Retinal pigment epithelial cell (primary cell): Measurements from ENCODE around the gene GORASP1.

ENCODE experiments used
- DNase-seq: peaks from one replicate; pipeline ENCODE4 v3.0.0-alpha.2; 2010; ENCODE audit warnings: low read depth
- H3K4me3 ChIP-seq: 2 replicates; pipeline ENCODE4 v1.5.1; 2011; ENCODE audit warnings: mild to moderate bottlenecking, low read length, control low read depth, moderate library complexity
- TF ChIP-seq, protein P1 (sequence below): conservative IDR thresholded peaks from 2 replicates; pipeline ENCODE4 v1.5.1; 2011; ENCODE audit warnings: low read depth, low read length, control low read depth, inconsistent platforms

Gene GORASP1

DNA sequence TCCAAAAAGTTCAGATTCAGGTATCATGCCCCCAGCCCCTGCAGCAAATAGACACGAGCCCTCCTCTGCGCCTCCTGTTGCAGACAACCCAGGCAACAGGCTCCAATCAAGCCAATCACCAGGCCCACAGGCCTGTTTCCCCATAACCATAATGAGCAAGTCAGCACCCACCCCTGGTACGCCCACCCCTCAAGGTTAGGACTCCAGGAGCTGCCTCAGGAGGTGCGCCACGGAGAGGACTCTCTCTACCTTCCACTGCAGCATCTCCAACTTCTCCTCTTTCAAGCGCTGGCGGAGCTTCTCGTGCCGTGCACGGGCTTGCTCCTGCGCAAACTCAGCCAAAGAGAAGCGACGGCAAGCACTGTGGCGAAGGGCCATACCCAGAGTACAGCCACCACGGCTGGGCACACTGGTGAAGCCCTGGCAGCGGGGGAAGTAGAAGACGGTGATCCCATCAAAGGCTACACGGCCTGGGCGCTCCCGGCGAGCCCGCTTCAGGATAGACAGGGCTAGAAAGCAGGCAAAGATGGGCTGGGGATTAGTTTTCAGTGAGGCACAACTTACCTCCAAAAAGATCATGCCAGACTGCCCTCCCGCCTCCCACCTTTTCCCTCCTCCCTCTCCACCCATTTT lies 37.4 kb upstream of the GORASP1 start:
- DNase-seq, result no peak
- H3K4me3 ChIP-seq, result no peak overlapping the region
- TF ChIP-seq, protein P1, sequence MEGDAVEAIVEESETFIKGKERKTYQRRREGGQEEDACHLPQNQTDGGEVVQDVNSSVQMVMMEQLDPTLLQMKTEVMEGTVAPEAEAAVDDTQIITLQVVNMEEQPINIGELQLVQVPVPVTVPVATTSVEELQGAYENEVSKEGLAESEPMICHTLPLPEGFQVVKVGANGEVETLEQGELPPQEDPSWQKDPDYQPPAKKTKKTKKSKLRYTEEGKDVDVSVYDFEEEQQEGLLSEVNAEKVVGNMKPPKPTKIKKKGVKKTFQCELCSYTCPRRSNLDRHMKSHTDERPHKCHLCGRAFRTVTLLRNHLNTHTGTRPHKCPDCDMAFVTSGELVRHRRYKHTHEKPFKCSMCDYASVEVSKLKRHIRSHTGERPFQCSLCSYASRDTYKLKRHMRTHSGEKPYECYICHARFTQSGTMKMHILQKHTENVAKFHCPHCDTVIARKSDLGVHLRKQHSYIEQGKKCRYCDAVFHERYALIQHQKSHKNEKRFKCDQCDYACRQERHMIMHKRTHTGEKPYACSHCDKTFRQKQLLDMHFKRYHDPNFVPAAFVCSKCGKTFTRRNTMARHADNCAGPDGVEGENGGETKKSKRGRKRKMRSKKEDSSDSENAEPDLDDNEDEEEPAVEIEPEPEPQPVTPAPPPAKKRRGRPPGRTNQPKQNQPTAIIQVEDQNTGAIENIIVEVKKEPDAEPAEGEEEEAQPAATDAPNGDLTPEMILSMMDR, result no peak

DNA sequence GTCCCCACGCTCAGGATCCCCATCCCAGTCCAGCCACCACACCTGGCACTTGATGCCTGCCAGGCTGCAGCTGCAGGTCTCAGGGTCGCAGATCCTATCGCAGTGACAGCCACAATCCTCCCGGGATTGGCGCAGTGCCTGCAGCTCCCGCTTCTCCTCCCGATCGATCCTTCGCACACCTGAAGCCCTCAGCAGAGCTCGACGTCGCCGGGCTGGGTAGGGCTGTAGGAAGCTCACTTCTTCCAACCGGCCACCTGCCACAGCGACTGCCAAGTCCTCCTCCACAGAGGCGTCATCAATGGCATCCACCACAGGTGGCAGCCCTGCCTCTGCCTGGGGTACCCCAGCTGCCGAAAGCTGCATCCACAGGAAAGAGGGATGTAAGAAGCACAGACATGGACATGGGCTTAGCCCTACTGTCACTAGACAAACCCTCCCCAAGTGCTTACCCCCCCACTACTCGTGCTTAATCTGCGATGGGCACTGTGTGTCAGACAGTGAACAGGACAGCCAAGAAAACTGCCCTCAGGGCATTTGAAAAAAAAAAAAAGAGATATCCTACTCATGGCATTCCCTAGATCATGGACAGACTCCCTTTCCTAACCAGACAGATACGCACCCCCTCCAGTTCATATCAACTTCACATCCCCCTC lies 36.8 kb upstream of the GORASP1 start:
- TF ChIP-seq, protein P1, result no peak
- H3K4me3 ChIP-seq, result no peak overlapping the region

DNA sequence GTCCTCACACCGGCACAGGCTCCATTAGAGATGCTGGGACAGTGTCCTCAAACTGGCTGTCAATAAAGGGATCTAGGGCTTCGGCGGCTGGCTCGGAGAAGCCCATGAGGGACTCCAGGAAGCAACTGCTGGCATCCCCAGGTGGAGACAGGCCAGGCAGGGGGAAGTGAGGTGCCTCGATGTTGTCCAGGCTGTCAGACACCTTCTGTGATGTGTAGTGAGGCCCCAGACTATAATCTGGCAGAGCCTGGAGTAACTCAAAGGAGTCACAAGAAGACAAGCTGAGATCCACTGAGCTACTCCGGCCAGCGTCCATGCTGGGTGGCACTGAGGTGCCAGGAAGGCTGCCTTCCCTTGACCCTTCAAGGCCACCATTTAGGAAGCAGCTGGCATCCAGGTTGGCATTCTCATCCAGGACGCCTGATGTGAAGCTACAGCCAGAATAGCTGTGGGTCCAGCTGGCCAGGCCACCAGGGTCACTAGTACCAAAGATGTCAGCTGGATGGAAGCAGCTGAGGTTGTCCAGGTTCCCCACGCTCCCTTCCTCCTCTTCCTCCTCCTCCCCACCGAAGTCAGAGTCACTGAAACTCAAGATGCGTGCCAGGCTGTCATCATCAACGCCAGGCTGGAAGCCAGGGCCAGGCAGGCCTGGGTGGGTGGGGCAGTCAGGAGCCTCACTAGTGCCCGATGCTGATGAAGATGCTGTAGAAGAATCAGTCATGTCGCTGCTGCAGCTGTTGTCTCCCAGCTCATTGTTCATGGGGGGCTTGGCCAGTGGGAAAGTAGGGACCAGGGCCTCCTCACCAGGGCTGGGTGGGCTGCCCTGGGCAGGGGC lies 35.8 kb upstream of the GORASP1 start:
- TF ChIP-seq, protein P1, result no peak
- no peak for DNase-seq
- no peak overlapping the region for H3K4me3 ChIP-seq

More for the DNA sequence above, 36.8 kb upstream of the GORASP1 start:
- no peak for DNase-seq

GRCh38 chr3:39142067-39142466 lies 34.6 kb upstream of the GORASP1 start:
- no peak for DNase-seq
- TF ChIP-seq, protein P1, result no peak
- H3K4me3 ChIP-seq, result no peak overlapping the region

- H3K4me3 ChIP-seq, result no peak overlapping the region
- no peak for DNase-seq
- TF ChIP-seq, protein P1, result no peak
Observed at GRCh38 chr3:39141171-39141995, 34.0 kb upstream of the GORASP1 start.

DNA sequence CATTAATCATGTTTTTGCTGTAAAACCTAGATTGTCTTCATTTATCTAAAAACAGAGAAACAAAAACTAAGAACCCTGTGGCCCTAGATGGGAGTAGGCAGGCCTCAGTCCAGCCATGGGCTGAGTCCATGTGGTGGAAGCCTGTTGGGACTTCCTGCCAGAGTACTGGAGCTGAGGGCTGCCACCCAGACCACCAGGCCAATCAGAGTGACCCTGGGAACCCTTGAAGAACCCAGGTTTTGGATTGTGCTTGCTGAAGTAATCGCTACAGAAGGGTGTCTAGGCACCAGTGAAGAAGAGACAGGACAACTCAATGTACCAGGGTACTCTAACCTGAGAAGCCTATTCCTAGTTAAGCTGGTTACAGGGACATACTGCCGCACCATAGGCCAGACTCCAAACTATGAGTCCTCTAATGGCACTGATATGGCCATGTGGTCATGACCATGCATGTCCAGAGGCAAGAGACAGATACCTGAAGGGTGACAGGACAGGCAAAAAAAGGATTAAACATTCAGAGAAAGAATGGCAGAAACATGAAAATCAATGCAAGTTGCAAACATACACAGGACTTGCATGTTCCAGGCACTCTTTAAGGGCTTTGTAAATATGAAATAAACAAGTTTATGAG lies 33.0 kb upstream of the GORASP1 start:
- H3K4me3 ChIP-seq, result no peak overlapping the region
- TF ChIP-seq, protein P1, result no peak
- DNase-seq, result no peak
